HepG2 (cell line): ENCODE measurements around the gene HRC. TPM values are rescaled to one million over a fixed set of nuclear protein-coding genes. Genes with fewer than 3 reads are reported as not detected.

Experiments
- ATF7 ChIP-seq, 2 experiments: fragments of 450-650 bp in 1 of 2; sonication (generic) in 1 of 2; formaldehyde crosslinking in 1 of 2; IDR thresholded peaks; 2 replicates each; pipeline versions ENCODE4 v1.4.0 to v1.6.1; 2016 to 2020; ENCODE audit warnings: antibody characterized with exemption in 1 of 2, mild to moderate bottlenecking in 1 of 2, missing genetic modification reagents in 1 of 2
- FUBP1 ChIP-seq: sonication (generic); formaldehyde crosslinking; IDR thresholded peaks from 2 replicates; pipeline ENCODE4 v1.5.1; 2020; ENCODE audit warnings: missing genetic modification reagents, mild to moderate bottlenecking, borderline replicate concordance
- GABPB1 ChIP-seq: IDR thresholded peaks from 2 replicates; pipeline ENCODE4 v1.6.1; 2016; ENCODE audit warnings: mild to moderate bottlenecking, missing genetic modification reagents, moderate library complexity, missing compliant biosample characterization
- IRX3 ChIP-seq: sonication (generic); formaldehyde crosslinking; IDR thresholded peaks from 2 replicates; pipeline ENCODE4 v1.8.1; 2023; ENCODE audit warnings: mild to moderate bottlenecking, low read depth, missing genetic modification reagents, borderline replicate concordance
- PAF1 ChIP-seq: IDR thresholded peaks from 2 replicates; pipeline ENCODE4 v1.6.1; 2016; ENCODE audit warnings: missing genetic modification reagents, missing compliant biosample characterization
- TBX3 ChIP-seq: fragments of 450-650 bp; IDR thresholded peaks from 2 replicates; pipeline ENCODE4 v1.6.1; 2017; ENCODE audit warnings: antibody characterized with exemption, mild to moderate bottlenecking, inconsistent platforms, borderline replicate concordance
- ZBTB21 ChIP-seq: sonication (generic); formaldehyde crosslinking; IDR thresholded peaks from 2 replicates; pipeline ENCODE4 v1.4.0; 2020; ENCODE audit warnings: missing genetic modification reagents
- ZHX1 ChIP-seq: sonication (generic); formaldehyde crosslinking; IDR thresholded peaks from 2 replicates; pipeline ENCODE4 v1.8.1; 2022; ENCODE audit warnings: low read depth, mild to moderate bottlenecking, missing genetic modification reagents
- ZNF564 ChIP-seq: sonication (generic); formaldehyde crosslinking; IDR thresholded peaks from 2 replicates; pipeline ENCODE4 v1.8.1; 2023; ENCODE audit warnings: mild to moderate bottlenecking, missing genetic modification reagents
- polyA plus RNA-seq, 8 experiments: library from polyadenylated mRNA; depleted of rRNA in 3 of 8; stranded (reverse) in 7 of 8; unstranded in 1 of 8; fragments of >200 nt; fragmentation: Illumina TruSeq in 4 of 8; extraction: Trizol in 4 of 8; gene quantifications; 2 replicates each; pipeline versions ENCODE4 v1.2.1 to v1.2.3, GENCODE V29; 2011 to 2016; ENCODE audit warnings: low read depth in 4 of 8, missing spikeins in 1 of 8, mixed read lengths in 1 of 8; ENCODE audit not compliant: insufficient read depth in 1 of 8
- total RNA-seq, 5 experiments: library from RNA; depleted of rRNA; stranded (reverse); fragments of >200 nt; fragmentation: Illumina TruSeq; extraction: Trizol; gene quantifications; 2 replicates each; pipeline ENCODE4 v1.2.3, GENCODE V29; 2016; ENCODE audit warnings: low read depth in 1 of 5
- TF ChIP-seq, protein P1 (sequence below): sonication (generic); formaldehyde crosslinking; IDR thresholded peaks from 2 replicates; pipeline ENCODE4 v1.5.1; 2020; ENCODE audit warnings: mild to moderate bottlenecking, missing genetic modification reagents, moderate library complexity
- TF ChIP-seq, protein P2 (sequence below): IDR thresholded peaks from 2 replicates; pipeline ENCODE4 v1.6.1; 2016; ENCODE audit warnings: low read depth, borderline replicate concordance
- TF ChIP-seq, protein P3 (sequence below): sonication (generic); formaldehyde crosslinking; IDR thresholded peaks from one replicate; pipeline ENCODE4 v1.5.1; 2020; ENCODE audit warnings: mild to moderate bottlenecking, missing genetic modification reagents; ENCODE audit errors: not compliant biosample characterization

HRC gene
- total and polyA plus RNA-seq, 2 of the 13 experiments (the other 11 are each of a cell fraction or from before 2014, with no cell fraction given), result 3.6 to 15.4 TPM

GRCh38 chr19:49127674-49128544 is 27.3 kb downstream of the HRC start (continued):
- TF ChIP-seq, protein P1, sequence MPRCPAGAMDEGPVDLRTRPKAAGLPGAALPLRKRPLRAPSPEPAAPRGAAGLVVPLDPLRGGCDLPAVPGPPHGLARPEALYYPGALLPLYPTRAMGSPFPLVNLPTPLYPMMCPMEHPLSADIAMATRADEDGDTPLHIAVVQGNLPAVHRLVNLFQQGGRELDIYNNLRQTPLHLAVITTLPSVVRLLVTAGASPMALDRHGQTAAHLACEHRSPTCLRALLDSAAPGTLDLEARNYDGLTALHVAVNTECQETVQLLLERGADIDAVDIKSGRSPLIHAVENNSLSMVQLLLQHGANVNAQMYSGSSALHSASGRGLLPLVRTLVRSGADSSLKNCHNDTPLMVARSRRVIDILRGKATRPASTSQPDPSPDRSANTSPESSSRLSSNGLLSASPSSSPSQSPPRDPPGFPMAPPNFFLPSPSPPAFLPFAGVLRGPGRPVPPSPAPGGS (CRISPR knock-in tag), result peak; percentile 99
- TF ChIP-seq ZHX1 (CRISPR knock-in tag) (peak; percentile 86; the same call in 1 of the 2 replicates), ZNF564 (CRISPR knock-in tag) (peak; percentile 98), FUBP1 (no peak), GABPB1 (peak; percentile 81), PAF1 (CRISPR knock-in tag) (no peak), ATF7 (IDR thresholded peaks at IDR 0.05) (no peak), ATF7 (CRISPR knock-in tag; IDR thresholded peaks at IDR 0.05) (peak; percentile 87), TBX3 (no peak), IRX3 (peak; percentile 100), ZBTB21 (0 out of 2 replicates have a peak, but pooled peaks have one; percentile 31)
- TF ChIP-seq, protein P2, sequence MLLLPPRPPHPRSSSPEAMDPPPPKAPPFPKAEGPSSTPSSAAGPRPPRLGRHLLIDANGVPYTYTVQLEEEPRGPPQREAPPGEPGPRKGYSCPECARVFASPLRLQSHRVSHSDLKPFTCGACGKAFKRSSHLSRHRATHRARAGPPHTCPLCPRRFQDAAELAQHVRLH (CRISPR knock-in tag), result peak; percentile 100
- TF ChIP-seq, protein P3, sequence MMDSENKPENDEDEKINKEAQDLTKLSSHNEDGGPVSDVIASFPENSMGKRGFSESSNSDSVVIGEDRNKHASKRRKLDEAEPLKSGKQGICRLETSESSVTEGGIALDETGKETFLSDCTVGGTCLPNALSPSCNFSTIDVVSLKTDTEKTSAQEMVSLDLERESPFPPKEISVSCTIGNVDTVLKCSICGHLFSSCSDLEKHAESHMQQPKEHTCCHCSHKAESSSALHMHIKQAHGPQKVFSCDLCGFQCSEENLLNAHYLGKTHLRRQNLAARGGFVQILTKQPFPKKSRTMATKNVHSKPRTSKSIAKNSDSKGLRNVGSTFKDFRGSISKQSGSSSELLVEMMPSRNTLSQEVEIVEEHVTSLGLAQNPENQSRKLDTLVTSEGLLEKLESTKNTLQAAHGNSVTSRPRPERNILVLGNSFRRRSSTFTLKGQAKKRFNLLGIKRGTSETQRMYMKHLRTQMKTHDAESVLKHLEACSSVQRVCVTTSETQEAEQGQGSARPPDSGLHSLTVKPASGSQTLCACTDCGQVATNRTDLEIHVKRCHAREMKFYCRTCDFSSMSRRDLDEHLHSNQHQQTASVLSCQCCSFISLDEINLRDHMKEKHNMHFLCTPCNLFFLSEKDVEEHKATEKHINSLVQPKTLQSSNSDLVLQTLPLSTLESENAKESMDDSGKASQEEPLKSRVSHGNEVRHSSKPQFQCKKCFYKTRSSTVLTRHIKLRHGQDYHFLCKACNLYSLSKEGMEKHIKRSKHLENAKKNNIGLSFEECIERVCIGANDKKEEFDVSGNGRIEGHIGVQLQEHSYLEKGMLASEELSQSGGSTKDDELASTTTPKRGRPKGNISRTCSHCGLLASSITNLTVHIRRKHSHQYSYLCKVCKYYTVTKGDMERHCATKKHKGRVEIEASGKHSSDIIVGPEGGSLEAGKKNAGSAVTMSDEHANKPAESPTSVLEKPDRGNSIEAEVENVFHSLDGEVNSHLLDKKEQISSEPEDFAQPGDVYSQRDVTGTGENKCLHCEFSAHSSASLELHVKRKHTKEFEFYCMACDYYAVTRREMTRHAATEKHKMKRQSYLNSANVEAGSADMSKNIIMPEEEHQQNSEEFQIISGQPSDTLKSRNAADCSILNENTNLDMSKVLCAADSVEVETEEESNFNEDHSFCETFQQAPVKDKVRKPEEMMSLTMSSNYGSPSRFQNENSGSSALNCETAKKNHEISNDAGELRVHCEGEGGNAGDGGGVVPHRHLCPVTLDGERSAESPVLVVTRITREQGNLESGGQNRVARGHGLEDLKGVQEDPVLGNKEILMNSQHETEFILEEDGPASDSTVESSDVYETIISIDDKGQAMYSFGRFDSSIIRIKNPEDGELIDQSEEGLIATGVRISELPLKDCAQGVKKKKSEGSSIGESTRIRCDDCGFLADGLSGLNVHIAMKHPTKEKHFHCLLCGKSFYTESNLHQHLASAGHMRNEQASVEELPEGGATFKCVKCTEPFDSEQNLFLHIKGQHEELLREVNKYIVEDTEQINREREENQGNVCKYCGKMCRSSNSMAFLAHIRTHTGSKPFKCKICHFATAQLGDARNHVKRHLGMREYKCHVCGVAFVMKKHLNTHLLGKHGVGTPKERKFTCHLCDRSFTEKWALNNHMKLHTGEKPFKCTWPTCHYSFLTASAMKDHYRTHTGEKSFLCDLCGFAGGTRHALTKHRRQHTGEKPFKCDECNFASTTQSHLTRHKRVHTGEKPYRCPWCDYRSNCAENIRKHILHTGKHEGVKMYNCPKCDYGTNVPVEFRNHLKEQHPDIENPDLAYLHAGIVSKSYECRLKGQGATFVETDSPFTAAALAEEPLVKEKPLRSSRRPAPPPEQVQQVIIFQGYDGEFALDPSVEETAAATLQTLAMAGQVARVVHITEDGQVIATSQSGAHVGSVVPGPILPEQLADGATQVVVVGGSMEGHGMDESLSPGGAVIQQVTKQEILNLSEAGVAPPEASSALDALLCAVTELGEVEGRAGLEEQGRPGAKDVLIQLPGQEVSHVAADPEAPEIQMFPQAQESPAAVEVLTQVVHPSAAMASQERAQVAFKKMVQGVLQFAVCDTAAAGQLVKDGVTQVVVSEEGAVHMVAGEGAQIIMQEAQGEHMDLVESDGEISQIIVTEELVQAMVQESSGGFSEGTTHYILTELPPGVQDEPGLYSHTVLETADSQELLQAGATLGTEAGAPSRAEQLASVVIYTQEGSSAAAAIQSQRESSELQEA (CRISPR knock-in tag), result peak; percentile 98
